ENCODE results near the gene TRAF3.

Gene TRAF3

GRCh38 chr14:102746634-102747438, 30.4 kb upstream of the TRAF3 start:
- H3K27ac ChIP-seq: no peak overlapping the region
- TF ChIP-seq, protein P1, sequence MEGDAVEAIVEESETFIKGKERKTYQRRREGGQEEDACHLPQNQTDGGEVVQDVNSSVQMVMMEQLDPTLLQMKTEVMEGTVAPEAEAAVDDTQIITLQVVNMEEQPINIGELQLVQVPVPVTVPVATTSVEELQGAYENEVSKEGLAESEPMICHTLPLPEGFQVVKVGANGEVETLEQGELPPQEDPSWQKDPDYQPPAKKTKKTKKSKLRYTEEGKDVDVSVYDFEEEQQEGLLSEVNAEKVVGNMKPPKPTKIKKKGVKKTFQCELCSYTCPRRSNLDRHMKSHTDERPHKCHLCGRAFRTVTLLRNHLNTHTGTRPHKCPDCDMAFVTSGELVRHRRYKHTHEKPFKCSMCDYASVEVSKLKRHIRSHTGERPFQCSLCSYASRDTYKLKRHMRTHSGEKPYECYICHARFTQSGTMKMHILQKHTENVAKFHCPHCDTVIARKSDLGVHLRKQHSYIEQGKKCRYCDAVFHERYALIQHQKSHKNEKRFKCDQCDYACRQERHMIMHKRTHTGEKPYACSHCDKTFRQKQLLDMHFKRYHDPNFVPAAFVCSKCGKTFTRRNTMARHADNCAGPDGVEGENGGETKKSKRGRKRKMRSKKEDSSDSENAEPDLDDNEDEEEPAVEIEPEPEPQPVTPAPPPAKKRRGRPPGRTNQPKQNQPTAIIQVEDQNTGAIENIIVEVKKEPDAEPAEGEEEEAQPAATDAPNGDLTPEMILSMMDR (conservative IDR thresholded peaks at IDR 0.05): no peak

DNA sequence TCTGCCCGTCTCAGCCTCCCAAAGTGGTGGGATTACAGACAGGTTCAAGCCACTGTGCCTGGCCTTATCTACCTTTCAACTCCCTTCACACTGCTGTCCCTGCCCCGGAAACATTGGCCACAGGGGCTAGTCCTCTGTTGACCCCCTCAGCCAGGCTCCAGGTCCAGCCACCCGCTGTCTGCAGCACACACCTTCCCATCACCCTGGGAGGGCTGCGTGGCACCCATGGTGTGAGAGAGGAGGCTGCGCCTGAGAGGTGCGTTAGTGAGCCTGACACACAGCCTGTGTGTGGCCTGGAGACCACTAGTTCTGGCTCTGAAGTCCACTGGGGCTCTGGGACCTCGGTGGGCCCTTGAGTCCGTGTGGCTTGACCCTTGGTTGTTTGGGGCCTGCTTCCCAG, 28.4 kb upstream of the TRAF3 start:
- TF ChIP-seq, protein P1 (conservative IDR thresholded peaks at IDR 0.05): no peak
- no peak overlapping the region for H3K27ac ChIP-seq

GRCh38 chr14:102749393-102750305, 27.6 kb upstream of the TRAF3 start:
- peak overlapping the region; percentile 24; the same call in 1 of the 2 replicates for H3K27ac ChIP-seq
- TF ChIP-seq, protein P1 (conservative IDR thresholded peaks at IDR 0.05): no peak

GRCh38 chr14:102750376-102750775, 26.9 kb upstream of the TRAF3 start:
- TF ChIP-seq, protein P1 (conservative IDR thresholded peaks at IDR 0.05): no peak
- H3K27ac ChIP-seq: peak overlapping the region; percentile 24; the same call in 1 of the 2 replicates

DNA sequence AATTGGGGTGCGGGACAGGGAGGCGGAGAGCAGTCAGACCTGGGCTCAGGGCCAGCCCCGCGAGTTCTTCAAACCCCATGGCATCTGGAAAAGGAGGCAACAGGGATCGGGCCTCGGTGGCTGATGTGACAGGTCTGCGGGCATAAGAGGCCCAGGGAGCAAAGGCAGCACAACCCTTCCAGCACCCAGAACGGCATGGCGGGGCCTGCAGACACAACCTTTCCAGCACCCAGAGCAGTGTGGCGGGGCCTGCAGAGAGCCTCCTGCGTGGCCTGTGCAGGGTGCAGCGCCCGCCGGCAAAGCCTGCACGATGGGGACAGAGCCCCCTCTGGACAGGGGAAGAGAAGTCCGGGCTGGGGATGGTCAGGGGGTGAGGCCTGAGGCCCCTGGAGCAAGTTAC, 26.2 kb upstream of the TRAF3 start:
- TF ChIP-seq, protein P1 (conservative IDR thresholded peaks at IDR 0.05): no peak
- no peak overlapping the region for H3K27ac ChIP-seq

- no peak overlapping the region for H3K27ac ChIP-seq
- TF ChIP-seq, protein P1 (conservative IDR thresholded peaks at IDR 0.05): no peak
These were observed 24.9 kb upstream of the TRAF3 start for GRCh38 chr14:102752239-102752847.

Data from VCaP (cell line).